Testis (tissue), 2 donors: ENCODE results near the gene HSFX3.
"Not testable (repeated sequence)": the region's sequence is repeated elsewhere in the genome, so short reads cannot be mapped to it uniquely, and the experiment has no call there.

ENCODE experiments used
- POLR2A ChIP-seq: fragments of 450-650 bp; IDR thresholded peaks from one replicate; pipeline ENCODE4 v1.6.1; 2017; ENCODE audit warnings: antibody characterized with exemption, mild to moderate bottlenecking, moderate library complexity
- TF ChIP-seq, protein P1 (sequence below), 3 experiments: fragments of 450-650 bp in 2 of 3; fragments of 200-600 bp in 1 of 3; sonication (generic) in 1 of 3; IDR thresholded peaks; one replicate each; pipeline ENCODE4 v1.5.1; 2016 to 2019; ENCODE audit warnings: antibody characterized with exemption in 3 of 3, mild to moderate bottlenecking in 2 of 3, moderate library complexity in 1 of 3

DNA sequence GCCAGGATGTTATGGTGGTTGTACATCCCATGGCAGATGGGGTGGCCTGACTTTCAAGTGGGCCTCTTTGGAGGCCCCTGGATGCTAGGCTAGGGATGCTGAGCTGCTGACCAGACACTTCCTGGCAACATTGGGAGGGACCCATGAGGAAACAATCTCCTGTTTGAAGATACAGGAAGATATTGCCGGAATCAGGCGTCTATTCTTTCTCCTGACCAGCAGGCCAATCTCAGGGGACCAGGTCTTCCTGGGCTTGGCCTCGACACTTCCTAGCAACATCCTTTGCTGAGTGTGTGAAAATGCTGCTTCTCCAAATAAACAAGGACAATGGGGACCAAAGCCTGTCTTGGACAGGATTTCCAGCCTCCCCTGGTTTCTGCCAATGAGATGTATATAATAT is 1.9 kb downstream of the HSFX3 start:
- TF ChIP-seq POLR2A = not testable (repeated sequence)
- TF ChIP-seq, protein P1, sequence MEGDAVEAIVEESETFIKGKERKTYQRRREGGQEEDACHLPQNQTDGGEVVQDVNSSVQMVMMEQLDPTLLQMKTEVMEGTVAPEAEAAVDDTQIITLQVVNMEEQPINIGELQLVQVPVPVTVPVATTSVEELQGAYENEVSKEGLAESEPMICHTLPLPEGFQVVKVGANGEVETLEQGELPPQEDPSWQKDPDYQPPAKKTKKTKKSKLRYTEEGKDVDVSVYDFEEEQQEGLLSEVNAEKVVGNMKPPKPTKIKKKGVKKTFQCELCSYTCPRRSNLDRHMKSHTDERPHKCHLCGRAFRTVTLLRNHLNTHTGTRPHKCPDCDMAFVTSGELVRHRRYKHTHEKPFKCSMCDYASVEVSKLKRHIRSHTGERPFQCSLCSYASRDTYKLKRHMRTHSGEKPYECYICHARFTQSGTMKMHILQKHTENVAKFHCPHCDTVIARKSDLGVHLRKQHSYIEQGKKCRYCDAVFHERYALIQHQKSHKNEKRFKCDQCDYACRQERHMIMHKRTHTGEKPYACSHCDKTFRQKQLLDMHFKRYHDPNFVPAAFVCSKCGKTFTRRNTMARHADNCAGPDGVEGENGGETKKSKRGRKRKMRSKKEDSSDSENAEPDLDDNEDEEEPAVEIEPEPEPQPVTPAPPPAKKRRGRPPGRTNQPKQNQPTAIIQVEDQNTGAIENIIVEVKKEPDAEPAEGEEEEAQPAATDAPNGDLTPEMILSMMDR (IDR thresholded peaks at IDR 0.05) = not testable (repeated sequence)
